HL-60 (cell line): ENCODE measurements around the gene SVOP.

Experiments used
- DNase-seq, 2 experiments: peaks; one replicate each; pipeline ENCODE4 v3.0.0-alpha.2; 2010 to 2020; ENCODE audit warnings: low read depth in 1 of 2, low spot score in 1 of 2
- H3K27ac ChIP-seq: fragments of 250-450 bp; sonication (Bioruptor Pico); replicated peaks from 2 replicates; pipeline ENCODE4 v1.5.1; 2020; ENCODE audit warnings: mild to moderate bottlenecking, moderate library complexity
- H3K27me3 ChIP-seq: fragments of 250-450 bp; sonication (Bioruptor Pico); 2 replicates; pipeline ENCODE4 v1.5.1; 2021; ENCODE audit warnings: mild to moderate bottlenecking, moderate library complexity; ENCODE audit not compliant: insufficient read depth, poor library complexity, severe bottlenecking
- H3K4me3 ChIP-seq: replicated peaks from 2 replicates; pipeline ENCODE4 v1.5.1; 2011; ENCODE audit warnings: mild to moderate bottlenecking, control low read depth, low read length; ENCODE audit not compliant: insufficient read depth
- GABPA ChIP-seq: IDR thresholded peaks from 2 replicates; pipeline ENCODE4 v1.6.1; 2012; ENCODE audit warnings: low read depth
- POLR2AphosphoS5 ChIP-seq: IDR thresholded peaks from 2 replicates; pipeline ENCODE4 v1.6.1; 2012; ENCODE audit warnings: low read depth
- SPI1 ChIP-seq: IDR thresholded peaks from 2 replicates; pipeline ENCODE4 v1.6.1; 2012; ENCODE audit warnings: low read depth, mild to moderate bottlenecking, borderline replicate concordance
- TF ChIP-seq, protein P1 (sequence below): IDR thresholded peaks from 2 replicates; pipeline ENCODE4 v1.6.1; 2012; ENCODE audit warnings: low read depth; ENCODE audit not compliant: insufficient replicate concordance
- TF ChIP-seq, protein P2 (sequence below): IDR thresholded peaks from one replicate; pipeline ENCODE4 v1.5.1; 2011; ENCODE audit warnings: low read length, control low read depth, inconsistent platforms; ENCODE audit not compliant: insufficient read depth

Gene SVOP

DNA sequence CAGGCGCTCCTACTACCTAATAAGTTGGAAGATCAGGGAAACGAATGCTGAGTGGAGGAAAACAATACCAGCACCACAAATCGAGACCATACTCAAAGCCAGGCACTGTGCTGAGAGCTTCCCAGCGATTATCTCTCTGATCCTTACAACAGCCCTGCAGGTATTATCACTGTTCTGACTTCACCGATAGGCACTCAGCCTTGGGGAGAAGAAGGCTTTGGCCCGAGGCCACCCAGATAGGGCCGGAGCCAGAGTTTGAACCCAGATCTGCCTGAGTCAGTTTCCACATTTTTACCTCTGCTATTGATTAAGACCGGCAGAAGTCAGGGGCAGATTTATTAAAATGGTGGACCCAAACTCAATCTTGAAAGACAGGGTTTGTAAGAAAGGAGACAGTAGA, 4.9 kb downstream of the SVOP start:
- no peak for TF ChIP-seq GABPA
- TF ChIP-seq, protein P1, sequence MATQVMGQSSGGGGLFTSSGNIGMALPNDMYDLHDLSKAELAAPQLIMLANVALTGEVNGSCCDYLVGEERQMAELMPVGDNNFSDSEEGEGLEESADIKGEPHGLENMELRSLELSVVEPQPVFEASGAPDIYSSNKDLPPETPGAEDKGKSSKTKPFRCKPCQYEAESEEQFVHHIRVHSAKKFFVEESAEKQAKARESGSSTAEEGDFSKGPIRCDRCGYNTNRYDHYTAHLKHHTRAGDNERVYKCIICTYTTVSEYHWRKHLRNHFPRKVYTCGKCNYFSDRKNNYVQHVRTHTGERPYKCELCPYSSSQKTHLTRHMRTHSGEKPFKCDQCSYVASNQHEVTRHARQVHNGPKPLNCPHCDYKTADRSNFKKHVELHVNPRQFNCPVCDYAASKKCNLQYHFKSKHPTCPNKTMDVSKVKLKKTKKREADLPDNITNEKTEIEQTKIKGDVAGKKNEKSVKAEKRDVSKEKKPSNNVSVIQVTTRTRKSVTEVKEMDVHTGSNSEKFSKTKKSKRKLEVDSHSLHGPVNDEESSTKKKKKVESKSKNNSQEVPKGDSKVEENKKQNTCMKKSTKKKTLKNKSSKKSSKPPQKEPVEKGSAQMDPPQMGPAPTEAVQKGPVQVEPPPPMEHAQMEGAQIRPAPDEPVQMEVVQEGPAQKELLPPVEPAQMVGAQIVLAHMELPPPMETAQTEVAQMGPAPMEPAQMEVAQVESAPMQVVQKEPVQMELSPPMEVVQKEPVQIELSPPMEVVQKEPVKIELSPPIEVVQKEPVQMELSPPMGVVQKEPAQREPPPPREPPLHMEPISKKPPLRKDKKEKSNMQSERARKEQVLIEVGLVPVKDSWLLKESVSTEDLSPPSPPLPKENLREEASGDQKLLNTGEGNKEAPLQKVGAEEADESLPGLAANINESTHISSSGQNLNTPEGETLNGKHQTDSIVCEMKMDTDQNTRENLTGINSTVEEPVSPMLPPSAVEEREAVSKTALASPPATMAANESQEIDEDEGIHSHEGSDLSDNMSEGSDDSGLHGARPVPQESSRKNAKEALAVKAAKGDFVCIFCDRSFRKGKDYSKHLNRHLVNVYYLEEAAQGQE, result no peak
- TF ChIP-seq, protein P2, sequence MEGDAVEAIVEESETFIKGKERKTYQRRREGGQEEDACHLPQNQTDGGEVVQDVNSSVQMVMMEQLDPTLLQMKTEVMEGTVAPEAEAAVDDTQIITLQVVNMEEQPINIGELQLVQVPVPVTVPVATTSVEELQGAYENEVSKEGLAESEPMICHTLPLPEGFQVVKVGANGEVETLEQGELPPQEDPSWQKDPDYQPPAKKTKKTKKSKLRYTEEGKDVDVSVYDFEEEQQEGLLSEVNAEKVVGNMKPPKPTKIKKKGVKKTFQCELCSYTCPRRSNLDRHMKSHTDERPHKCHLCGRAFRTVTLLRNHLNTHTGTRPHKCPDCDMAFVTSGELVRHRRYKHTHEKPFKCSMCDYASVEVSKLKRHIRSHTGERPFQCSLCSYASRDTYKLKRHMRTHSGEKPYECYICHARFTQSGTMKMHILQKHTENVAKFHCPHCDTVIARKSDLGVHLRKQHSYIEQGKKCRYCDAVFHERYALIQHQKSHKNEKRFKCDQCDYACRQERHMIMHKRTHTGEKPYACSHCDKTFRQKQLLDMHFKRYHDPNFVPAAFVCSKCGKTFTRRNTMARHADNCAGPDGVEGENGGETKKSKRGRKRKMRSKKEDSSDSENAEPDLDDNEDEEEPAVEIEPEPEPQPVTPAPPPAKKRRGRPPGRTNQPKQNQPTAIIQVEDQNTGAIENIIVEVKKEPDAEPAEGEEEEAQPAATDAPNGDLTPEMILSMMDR, result no peak
- TF ChIP-seq POLR2AphosphoS5, result no peak
- no peak for TF ChIP-seq SPI1

DNA sequence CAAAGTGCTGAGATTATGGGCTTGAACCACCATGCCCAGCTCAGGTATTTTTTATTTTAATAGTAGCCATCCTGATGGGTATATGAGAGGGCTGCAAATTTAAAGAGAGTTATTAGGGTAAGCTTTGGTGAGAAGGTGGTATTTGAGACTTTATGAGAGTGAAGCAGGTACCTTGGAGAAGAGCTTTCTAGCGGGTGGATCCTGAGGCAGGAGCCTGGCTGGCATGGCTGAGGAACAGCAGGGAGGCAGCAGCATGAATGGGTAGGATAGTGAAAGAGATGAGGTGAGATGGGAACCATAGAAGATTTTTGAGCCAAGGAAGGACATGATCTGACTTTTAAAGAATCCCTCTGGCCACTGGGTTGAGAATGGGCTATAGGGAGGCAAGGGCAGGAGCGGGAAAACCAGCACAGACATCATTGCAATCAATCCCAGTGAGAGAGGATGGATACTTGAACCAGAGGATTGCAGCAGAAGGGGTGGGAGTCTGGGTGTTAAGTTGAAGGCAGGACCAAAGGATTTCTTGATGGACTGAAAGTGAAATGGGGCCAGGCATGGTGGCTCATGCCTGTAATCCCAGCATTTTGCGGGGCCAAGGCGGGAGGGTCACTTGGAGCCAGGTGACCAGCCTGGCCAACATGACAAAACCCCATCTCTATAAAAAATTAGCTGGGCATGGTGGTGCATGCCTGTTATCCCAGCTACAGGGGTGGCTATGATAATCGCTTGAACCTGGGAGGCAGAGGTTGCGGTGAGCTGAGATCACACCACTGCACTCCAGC, 5.7 kb downstream of the SVOP start:
- peaks cover 6% of the 10 kb centered on the region for H3K27me3 ChIP-seq
- no peak for TF ChIP-seq SPI1
- TF ChIP-seq, protein P1, result peak; percentile 43
- no peak for DNase-seq
- no peak overlapping the region for H3K4me3 ChIP-seq
- no peak overlapping the region for H3K27ac ChIP-seq

More for the DNA sequence above, 4.9 kb downstream of the SVOP start:
- no peak overlapping the region for H3K27ac ChIP-seq
- peaks cover 13% of the 10 kb centered on the region for H3K27me3 ChIP-seq
- no peak for DNase-seq
- H3K4me3 ChIP-seq, result no peak overlapping the region

DNA sequence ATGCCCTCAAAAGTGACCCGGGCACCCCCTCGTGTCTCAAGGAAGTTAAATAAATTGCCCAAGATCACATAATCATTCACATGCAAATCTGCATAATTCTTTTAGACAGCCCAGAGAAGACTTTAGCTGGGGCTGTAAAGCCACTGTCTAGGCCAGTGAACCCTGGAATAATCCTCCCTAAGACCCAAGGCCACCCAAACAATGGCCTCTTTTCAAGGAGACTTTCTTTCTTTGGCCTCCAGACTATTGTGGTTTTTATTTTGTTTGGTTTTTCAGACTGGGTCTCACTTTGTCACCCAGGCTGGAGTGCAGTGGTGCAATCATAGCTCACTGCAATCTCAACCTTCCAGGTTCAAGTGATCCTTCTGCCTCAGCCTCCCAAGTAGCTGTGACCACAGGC, 10.6 kb downstream of the SVOP start:
- no peak for TF ChIP-seq SPI1
- TF ChIP-seq, protein P2, result no peak
- no peak for TF ChIP-seq POLR2AphosphoS5
- no peak for TF ChIP-seq GABPA
- TF ChIP-seq, protein P1, result no peak
- no peak for DNase-seq

More for the DNA sequence above, 10.6 kb downstream of the SVOP start:
- Histone ChIP-seq H3K4me3 (no peak overlapping the region), H3K27me3 (peaks cover 2% of the 10 kb centered on the region), H3K27ac (no peak overlapping the region)
